ENCODE results near the gene ETHE1.
A peak's percentile ranks its signal among the peaks of the same experiment; 100 is the strongest.

ETHE1 gene

DNA sequence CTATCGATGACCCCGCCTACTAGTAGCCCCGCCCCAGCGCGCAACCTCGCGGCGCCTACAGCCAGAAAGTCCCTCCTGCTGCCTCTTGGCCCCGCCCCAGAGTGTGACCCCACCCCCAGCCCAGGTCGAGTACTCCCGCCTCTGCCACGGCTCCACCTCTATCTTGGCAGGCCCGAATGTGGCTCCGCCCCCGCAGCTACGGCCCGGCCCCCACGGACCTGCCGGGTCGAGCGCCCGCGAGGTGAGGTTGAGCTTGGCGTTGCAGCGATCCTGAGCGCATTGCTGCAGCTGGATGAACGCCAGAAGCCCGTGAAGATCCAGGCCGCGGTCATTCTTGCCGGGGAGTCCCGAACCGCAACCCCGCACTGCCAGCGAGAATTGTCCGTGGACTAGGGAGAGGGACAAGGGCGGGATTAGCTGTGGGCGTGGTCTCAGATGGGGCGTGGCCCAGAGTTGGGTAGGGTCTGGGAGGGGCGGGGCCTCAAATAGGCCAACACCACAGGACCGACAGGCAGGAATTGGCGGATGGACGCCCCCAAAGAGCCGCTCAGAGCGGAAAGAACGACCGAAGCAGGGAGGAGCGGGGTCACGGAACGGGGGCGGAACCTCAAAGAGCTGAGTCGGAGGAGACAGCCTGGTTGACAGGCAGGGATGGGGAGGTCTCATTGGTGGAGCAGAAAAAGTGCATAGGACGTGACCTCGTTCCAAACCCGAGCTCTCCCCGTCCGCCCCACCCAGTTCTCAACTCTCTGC is 63.4 kb downstream of the ETHE1 start:
- TF ChIP-seq, protein P1, sequence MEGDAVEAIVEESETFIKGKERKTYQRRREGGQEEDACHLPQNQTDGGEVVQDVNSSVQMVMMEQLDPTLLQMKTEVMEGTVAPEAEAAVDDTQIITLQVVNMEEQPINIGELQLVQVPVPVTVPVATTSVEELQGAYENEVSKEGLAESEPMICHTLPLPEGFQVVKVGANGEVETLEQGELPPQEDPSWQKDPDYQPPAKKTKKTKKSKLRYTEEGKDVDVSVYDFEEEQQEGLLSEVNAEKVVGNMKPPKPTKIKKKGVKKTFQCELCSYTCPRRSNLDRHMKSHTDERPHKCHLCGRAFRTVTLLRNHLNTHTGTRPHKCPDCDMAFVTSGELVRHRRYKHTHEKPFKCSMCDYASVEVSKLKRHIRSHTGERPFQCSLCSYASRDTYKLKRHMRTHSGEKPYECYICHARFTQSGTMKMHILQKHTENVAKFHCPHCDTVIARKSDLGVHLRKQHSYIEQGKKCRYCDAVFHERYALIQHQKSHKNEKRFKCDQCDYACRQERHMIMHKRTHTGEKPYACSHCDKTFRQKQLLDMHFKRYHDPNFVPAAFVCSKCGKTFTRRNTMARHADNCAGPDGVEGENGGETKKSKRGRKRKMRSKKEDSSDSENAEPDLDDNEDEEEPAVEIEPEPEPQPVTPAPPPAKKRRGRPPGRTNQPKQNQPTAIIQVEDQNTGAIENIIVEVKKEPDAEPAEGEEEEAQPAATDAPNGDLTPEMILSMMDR (IDR thresholded peaks at IDR 0.05; ENCODE audit: insufficient read depth, low read depth, low read length, missing control alignments) = no peak
- DNase-seq (ENCODE audit: low read depth) = peak; percentile 97
- peak overlapping the region; percentile 73 for H3K4me3 ChIP-seq (ENCODE audit: low read depth, low read length)

DNA sequence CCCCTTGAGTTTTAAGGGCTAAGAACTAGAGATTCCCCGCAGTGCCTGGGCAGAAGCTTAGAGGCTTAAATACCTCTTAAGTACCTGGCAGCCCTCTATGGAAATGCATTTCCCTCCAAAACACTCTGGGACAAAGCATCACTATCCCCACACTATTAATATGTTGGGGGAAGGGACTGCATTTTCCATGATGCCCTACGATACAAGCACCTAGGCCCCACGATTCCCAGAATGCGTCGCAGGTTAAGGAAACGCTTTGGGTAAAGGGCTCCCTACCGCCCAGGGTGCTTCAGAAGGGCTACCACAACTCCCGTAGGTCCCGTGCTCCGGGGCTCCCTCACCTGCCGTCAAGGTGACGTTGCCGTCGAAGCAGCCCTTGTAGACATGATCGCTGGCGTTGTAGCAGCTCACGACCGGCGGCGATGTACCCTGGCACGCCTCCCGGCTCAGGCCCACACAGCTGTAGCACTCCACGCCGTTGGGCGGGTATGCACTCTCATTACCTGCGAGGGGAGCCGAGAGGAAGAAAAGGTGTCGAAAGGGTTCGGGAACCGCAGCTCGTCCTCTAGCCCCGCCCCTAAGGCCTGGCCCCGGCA is 64.1 kb downstream of the ETHE1 start:
- DNase-seq (ENCODE audit: low read depth) = no peak
- TF ChIP-seq, protein P1 (IDR thresholded peaks at IDR 0.05; ENCODE audit: insufficient read depth, low read depth, low read length, missing control alignments) = no peak
- peak overlapping the region; percentile 25 for H3K4me3 ChIP-seq (ENCODE audit: low read depth, low read length)

DNA sequence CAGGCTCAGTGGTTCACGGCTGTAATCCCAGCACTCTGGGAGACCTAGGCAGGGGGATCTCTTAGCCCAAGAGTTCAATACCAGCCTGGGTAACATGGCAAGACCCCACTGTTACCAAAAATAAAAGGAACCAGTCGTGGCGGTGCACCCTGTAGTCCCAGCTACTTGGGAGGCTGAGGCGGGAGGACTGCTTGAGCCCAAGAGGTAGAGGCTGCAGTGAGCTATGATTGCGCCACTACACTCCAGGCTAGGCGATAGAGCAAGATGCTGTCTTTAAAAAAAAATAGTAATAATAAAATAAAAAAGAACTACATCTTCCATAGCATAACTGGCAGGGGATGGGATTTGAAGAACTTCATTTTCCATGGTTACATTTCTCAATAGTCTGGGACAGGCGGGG is 64.6 kb downstream of the ETHE1 start:
- H3K4me3 ChIP-seq (ENCODE audit: low read depth, low read length) = no peak overlapping the region
- TF ChIP-seq, protein P1 (IDR thresholded peaks at IDR 0.05; ENCODE audit: insufficient read depth, low read depth, low read length, missing control alignments) = no peak
- no peak for DNase-seq (ENCODE audit: low read depth)

DNA sequence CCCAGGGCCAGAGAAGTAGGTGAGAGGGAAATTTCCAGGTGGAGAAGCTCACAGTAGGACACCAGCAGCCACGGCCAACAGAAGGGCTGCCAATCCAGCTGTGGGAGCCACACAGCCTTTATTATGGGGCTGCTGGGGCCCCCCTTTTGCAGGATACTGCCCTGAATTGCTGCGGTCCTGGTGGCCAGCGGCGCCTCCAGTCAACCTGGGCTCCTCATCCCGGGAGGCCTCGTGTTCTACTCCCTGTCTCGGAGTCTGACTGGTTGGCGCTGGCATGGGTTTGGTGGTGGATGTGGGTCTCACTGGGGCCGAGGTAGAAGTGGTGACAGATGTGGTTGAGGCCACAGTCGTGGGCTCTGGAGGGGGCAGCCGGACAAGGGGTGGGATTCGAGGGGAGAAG is 65.7 kb downstream of the ETHE1 start:
- TF ChIP-seq, protein P1 (IDR thresholded peaks at IDR 0.05; ENCODE audit: insufficient read depth, low read depth, low read length, missing control alignments) = no peak
- DNase-seq (ENCODE audit: low read depth) = no peak
- H3K4me3 ChIP-seq (ENCODE audit: low read depth, low read length) = no peak overlapping the region

DNA sequence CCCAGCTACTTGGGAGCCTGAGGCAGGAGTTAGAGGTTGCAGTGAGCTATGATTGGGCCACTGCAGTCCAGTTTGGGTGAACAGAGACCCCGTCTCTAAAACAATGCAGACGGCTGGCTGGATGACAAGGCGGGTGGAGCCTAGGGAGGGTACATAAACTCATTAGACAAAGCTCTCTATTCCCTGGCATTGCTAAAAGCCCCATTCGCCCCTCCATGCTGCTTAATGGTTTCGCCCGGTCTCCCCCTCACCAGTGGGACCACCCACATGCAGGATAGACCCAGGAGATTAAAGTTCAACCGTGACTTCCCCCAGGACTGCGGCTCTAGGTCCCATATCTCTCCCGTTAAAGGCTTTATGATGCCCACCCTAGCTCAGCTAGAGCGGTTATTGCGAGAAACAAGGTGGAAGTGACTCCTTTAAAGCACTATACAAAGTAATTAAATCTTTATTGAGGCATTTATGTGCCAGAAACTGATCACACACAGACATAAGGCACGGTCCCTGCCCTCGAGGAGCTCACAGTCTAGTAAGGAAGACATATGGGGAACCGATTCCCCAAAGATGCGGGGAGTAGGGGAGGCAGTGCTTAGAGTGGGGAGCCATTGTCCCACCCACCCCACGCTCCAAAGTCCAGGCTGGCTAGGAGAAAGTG is 66.5 kb downstream of the ETHE1 start:
- no peak overlapping the region for H3K4me3 ChIP-seq (ENCODE audit: low read depth, low read length)
- DNase-seq (ENCODE audit: low read depth) = no peak
- TF ChIP-seq, protein P1 (IDR thresholded peaks at IDR 0.05; ENCODE audit: insufficient read depth, low read depth, low read length, missing control alignments) = no peak

DNA sequence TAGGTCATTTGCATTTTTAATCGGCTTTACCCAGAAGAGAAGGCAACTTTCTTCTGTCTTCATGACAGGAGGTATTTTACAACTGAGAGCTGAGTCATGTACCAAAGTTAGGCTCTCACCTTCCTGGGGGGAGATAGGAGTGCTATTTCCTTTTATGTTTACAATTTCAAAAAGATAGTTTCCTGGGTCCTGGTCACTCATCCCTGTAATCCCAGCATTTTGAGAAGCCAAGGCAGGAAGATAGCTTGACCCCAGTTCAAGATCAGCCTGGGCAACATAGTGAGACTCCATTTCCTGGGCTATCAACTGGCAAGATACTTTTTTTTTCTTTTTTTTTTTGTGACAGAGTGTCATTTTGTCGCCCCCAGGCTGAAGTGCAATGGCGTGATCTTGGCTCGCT is 69.2 kb downstream of the ETHE1 start:
- no peak overlapping the region for H3K4me3 ChIP-seq (ENCODE audit: low read depth, low read length)
- TF ChIP-seq, protein P1 (IDR thresholded peaks at IDR 0.05; ENCODE audit: insufficient read depth, low read depth, low read length, missing control alignments) = no peak
- DNase-seq (ENCODE audit: low read depth) = no peak
